ENCODE results near the gene CCDC88C.

The CCDC88C gene

DNA sequence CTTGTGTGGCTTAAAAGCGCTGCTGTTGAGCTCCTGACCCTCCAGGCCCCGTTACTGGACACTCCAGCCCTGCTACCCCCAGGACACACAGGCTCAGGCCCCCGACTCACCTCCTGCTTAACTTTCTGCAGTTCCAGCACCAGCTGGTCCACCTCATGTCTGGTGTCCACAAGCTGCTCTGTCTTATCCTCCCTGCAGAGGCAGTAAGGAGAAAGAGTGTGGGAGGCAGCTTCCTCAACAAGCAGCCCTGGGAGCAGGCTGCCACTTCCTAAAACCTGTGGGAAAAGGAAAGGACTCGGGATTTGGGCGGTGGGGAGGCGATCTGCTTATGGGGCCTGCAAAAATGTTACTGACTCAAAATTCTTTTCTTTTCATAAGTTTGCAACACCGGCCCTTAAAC is 79.2 kb downstream of the CCDC88C start:
- Histone ChIP-seq H3K18ac (ENCODE audit: low read length) (peak overlapping the region; percentile 44), H2BK5ac (ENCODE audit: low read length) (peak overlapping the region; percentile 48), H3K4me3 (ENCODE audit: low read length in 2 of 2) (no peak overlapping the region), H3K27ac (replicated peaks; ENCODE audit: low read length) (no peak overlapping the region), H3K4me2 (ENCODE audit: insufficient read depth, low read length, poor library complexity, severe bottlenecking) (no peak overlapping the region), H2BK15ac (ENCODE audit: low read length) (no peak overlapping the region), H3K79me1 (ENCODE audit: low read depth, low read length) (peaks cover 6% of the 10 kb centered on the region), H4K91ac (ENCODE audit: low read depth, low read length, poor library complexity) (no peak overlapping the region), H3K27me3 (ENCODE audit: control insufficient read depth in 3 of 3, insufficient read depth in 3 of 3, low read depth in 1 of 3, low read length in 3 of 3) (no peaks in the 10 kb centered on the region), H3K9me3 (replicated peaks in 1 of 2; ENCODE audit: control insufficient read depth in 2 of 2, insufficient read depth in 1 of 2, low read depth in 1 of 2, low read length in 2 of 2) (no peaks in the 10 kb centered on the region), H2AFZ (ENCODE audit: low read length) (no peak overlapping the region), H2BK12ac (ENCODE audit: low read length) (no peak overlapping the region), H2BK120ac (ENCODE audit: low read depth, low read length) (no peak overlapping the region), H3K36me3 (replicated peaks in 1 of 2; ENCODE audit: control insufficient read depth in 2 of 2, insufficient read depth in 2 of 2, low read length in 2 of 2) (peaks cover 31 to 85% of the 10 kb centered on the region in 2 donors), H4K8ac (ENCODE audit: low read depth, low read length) (no peak overlapping the region), H3K4ac (ENCODE audit: low read length) (no peak overlapping the region), H3K14ac (ENCODE audit: low read length) (peak overlapping the region; percentile 32), H3K9ac (ENCODE audit: low read depth, low read length, poor library complexity) (no peak overlapping the region), H3K4me1 (ENCODE audit: control insufficient read depth in 2 of 2, insufficient read depth in 1 of 2, low read depth in 1 of 2, low read length in 2 of 2) (no peaks in the 10 kb centered on the region), H3K23ac (ENCODE audit: low read depth, low read length, poor library complexity) (peak overlapping the region; percentile 34), H2AK5ac (ENCODE audit: low read depth, low read length) (no peak overlapping the region)
- no CpG with 5 or more reads among the region's 7 CpGs for WGBS, 2 donors (ENCODE audit: extremely low coverage in 2 of 2, insufficient read length in 2 of 2, insufficient replicate concordance in 1 of 2)
- no peak for DNase-seq (ENCODE audit: low spot score)

DNA sequence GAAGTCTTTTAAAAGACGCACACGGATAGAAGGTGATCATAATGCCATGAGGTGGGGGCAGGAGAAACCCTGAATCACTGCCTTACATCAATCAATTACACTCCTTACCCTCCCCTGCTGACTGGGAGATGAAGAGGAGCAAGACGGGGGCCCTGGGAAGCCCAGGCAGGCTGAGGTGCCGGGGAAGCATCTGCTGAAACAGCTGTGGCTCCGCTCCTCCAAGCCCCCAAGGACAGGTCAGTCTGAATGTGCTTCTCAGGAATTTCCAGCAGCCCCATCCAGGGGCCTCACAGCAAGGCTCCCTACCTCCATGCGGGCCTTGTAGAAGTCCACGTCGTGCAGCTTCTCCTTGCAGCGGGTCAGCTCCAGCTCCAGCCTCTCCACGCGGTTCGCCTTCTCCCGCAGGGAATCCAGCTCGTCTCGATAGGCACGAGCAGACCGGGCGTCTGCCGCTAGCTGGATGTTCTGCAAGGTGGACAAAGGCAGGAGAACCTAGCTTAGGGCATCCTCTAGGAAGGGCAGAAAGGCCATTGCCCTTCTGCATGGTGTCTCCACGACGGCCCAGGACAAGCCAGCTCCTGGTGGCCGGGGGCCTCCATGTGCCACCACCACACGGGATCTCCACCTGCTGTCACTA is 79.8 kb downstream of the CCDC88C start:
- H3K9me3 ChIP-seq (replicated peaks in 1 of 2; ENCODE audit: control insufficient read depth in 2 of 2, insufficient read depth in 1 of 2, low read depth in 1 of 2, low read length in 2 of 2) = no peaks in the 10 kb centered on the region
- no peak overlapping the region for H2BK15ac ChIP-seq (ENCODE audit: low read length)
- no peak overlapping the region for H4K91ac ChIP-seq (ENCODE audit: low read depth, low read length, poor library complexity)
- WGBS, 2 donors (ENCODE audit: extremely low coverage in 2 of 2, insufficient read length in 2 of 2, insufficient replicate concordance in 1 of 2) = no CpG with 5 or more reads among the region's 23 CpGs
- peak overlapping the region; percentile 34 for H3K23ac ChIP-seq (ENCODE audit: low read depth, low read length, poor library complexity)
- H3K4me3 ChIP-seq (ENCODE audit: low read length in 2 of 2) = no peak overlapping the region
- peak overlapping the region; percentile 48 for H2BK5ac ChIP-seq (ENCODE audit: low read length)
- H2AK5ac ChIP-seq (ENCODE audit: low read depth, low read length) = no peak overlapping the region
- H3K4me1 ChIP-seq (ENCODE audit: control insufficient read depth in 2 of 2, insufficient read depth in 1 of 2, low read depth in 1 of 2, low read length in 2 of 2) = no peaks in the 10 kb centered on the region
- no peak for DNase-seq (ENCODE audit: low spot score)
- no peak overlapping the region for H2AFZ ChIP-seq (ENCODE audit: low read length)
- H3K4ac ChIP-seq (ENCODE audit: low read length) = no peak overlapping the region
- no peaks in the 10 kb centered on the region for H3K27me3 ChIP-seq (ENCODE audit: control insufficient read depth in 3 of 3, insufficient read depth in 3 of 3, low read depth in 1 of 3, low read length in 3 of 3)
- no peak overlapping the region for H3K27ac ChIP-seq (replicated peaks; ENCODE audit: low read length)
- H3K79me1 ChIP-seq (ENCODE audit: low read depth, low read length) = peaks cover 6% of the 10 kb centered on the region
- no peak overlapping the region for H2BK12ac ChIP-seq (ENCODE audit: low read length)
- no peak overlapping the region for H3K9ac ChIP-seq (ENCODE audit: low read depth, low read length, poor library complexity)
- H2BK120ac ChIP-seq (ENCODE audit: low read depth, low read length) = no peak overlapping the region
- H3K14ac ChIP-seq (ENCODE audit: low read length) = peak overlapping the region; percentile 32
- peaks cover 31 to 89% of the 10 kb centered on the region in 2 donors for H3K36me3 ChIP-seq (replicated peaks in 1 of 2; ENCODE audit: control insufficient read depth in 2 of 2, insufficient read depth in 2 of 2, low read length in 2 of 2)
- H3K4me2 ChIP-seq (ENCODE audit: insufficient read depth, low read length, poor library complexity, severe bottlenecking) = no peak overlapping the region
- H3K18ac ChIP-seq (ENCODE audit: low read length) = peak overlapping the region; percentile 44
- no peak overlapping the region for H4K8ac ChIP-seq (ENCODE audit: low read depth, low read length)

DNA sequence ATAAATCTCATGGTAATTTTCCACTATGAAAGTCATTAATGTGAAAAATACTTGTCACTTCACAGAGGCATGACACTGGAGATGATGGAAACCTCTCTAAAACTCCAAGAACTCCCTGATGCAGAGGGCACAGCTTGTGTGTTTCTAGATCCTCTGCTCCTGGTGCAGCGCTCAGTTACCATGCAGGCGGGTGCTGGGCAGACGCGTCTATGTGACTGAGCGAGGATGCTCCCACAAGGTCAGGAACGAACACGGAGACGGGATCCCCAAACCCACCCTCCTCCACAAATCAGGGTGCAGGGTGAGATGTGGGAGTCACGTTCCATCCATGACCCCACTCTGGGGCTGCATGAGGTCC is 81.5 kb downstream of the CCDC88C start:
- no CpG with 5 or more reads among the region's 9 CpGs for WGBS, 2 donors (ENCODE audit: extremely low coverage in 2 of 2, insufficient read length in 2 of 2, insufficient replicate concordance in 1 of 2)
- Histone ChIP-seq H2AFZ (ENCODE audit: low read length) (no peak overlapping the region), H3K18ac (ENCODE audit: low read length) (no peak overlapping the region), H2BK12ac (ENCODE audit: low read length) (no peak overlapping the region), H3K4me2 (ENCODE audit: insufficient read depth, low read length, poor library complexity, severe bottlenecking) (no peak overlapping the region), H3K27ac (replicated peaks; ENCODE audit: low read length) (no peak overlapping the region), H3K14ac (ENCODE audit: low read length) (no peak overlapping the region), H2AK5ac (ENCODE audit: low read depth, low read length) (no peak overlapping the region), H3K23ac (ENCODE audit: low read depth, low read length, poor library complexity) (no peak overlapping the region), H2BK15ac (ENCODE audit: low read length) (no peak overlapping the region), H3K4me1 (ENCODE audit: control insufficient read depth in 2 of 2, insufficient read depth in 1 of 2, low read depth in 1 of 2, low read length in 2 of 2) (peaks cover 0 to 1% of the 10 kb centered on the region in 2 donors), H3K27me3 (ENCODE audit: control insufficient read depth in 3 of 3, insufficient read depth in 3 of 3, low read depth in 1 of 3, low read length in 3 of 3) (no peaks in the 10 kb centered on the region), H3K79me1 (ENCODE audit: low read depth, low read length) (peaks cover 6% of the 10 kb centered on the region), H3K9me3 (replicated peaks in 1 of 2; ENCODE audit: control insufficient read depth in 2 of 2, insufficient read depth in 1 of 2, low read depth in 1 of 2, low read length in 2 of 2) (no peaks in the 10 kb centered on the region), H3K4ac (ENCODE audit: low read length) (no peak overlapping the region), H2BK120ac (ENCODE audit: low read depth, low read length) (no peak overlapping the region), H3K4me3 (ENCODE audit: low read length in 2 of 2) (no peak overlapping the region), H2BK5ac (ENCODE audit: low read length) (no peak overlapping the region), H3K9ac (ENCODE audit: low read depth, low read length, poor library complexity) (no peak overlapping the region), H4K91ac (ENCODE audit: low read depth, low read length, poor library complexity) (no peak overlapping the region), H4K8ac (ENCODE audit: low read depth, low read length) (no peak overlapping the region), H3K36me3 (replicated peaks in 1 of 2; ENCODE audit: control insufficient read depth in 2 of 2, insufficient read depth in 2 of 2, low read length in 2 of 2) (peaks cover 31 to 84% of the 10 kb centered on the region in 2 donors)
- DNase-seq (ENCODE audit: low spot score) = no peak

DNA sequence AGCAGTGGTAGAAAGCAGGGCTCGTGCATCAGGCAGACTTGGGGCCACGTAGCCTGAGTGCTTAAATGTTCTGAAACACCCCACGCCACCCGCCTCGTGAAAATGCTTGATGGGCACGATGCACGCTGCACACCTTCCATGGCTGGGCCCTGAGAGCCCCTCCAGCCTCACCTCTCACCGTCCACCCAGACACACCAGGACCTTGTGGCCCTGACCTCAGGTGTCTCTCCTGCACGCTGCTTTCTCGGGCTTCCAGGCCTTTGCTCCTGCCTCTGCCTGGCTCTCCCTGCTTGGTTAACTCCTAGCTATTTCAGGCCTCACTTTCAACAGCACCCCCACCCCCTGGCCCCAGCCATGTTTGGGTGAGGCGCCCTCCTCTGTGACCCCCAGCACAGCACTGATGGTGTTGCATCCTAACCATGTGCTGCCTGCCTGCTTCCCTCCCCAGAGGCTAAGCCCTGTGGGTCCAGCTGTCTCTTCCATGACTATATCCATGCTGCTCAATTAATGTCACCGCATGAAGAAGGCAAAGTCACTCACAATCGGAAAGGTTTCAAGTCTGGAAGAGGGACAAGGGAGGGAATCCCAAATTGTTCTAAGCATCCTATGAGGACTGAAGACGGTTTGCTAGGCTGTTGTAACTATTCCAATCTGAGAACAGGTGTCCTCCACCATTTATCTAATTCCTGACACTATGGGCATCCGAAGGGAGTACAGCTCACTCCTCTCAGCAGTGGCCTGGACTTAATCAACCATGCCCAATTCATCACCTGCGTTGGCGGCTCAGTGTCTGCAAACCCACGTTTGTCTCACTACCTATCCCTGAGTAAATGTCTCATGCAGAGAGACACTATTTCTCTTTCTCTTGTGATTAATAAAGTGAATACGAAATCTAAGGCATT is 82.2 kb downstream of the CCDC88C start:
- Histone ChIP-seq H4K8ac (ENCODE audit: low read depth, low read length) (no peak overlapping the region), H3K4ac (ENCODE audit: low read length) (no peak overlapping the region), H3K36me3 (replicated peaks in 1 of 2; ENCODE audit: control insufficient read depth in 2 of 2, insufficient read depth in 2 of 2, low read length in 2 of 2) (peaks cover 32 to 81% of the 10 kb centered on the region in 2 donors), H3K4me3 (ENCODE audit: low read length in 2 of 2) (no peak overlapping the region), H2BK120ac (ENCODE audit: low read depth, low read length) (no peak overlapping the region), H3K18ac (ENCODE audit: low read length) (no peak overlapping the region), H3K9me3 (replicated peaks in 1 of 2; ENCODE audit: control insufficient read depth in 2 of 2, insufficient read depth in 1 of 2, low read depth in 1 of 2, low read length in 2 of 2) (no peaks in the 10 kb centered on the region), H3K27me3 (ENCODE audit: control insufficient read depth in 3 of 3, insufficient read depth in 3 of 3, low read depth in 1 of 3, low read length in 3 of 3) (no peaks in the 10 kb centered on the region), H3K79me1 (ENCODE audit: low read depth, low read length) (peaks cover 8% of the 10 kb centered on the region), H3K27ac (replicated peaks; ENCODE audit: low read length) (no peak overlapping the region), H4K91ac (ENCODE audit: low read depth, low read length, poor library complexity) (no peak overlapping the region), H2BK12ac (ENCODE audit: low read length) (no peak overlapping the region), H2BK5ac (ENCODE audit: low read length) (no peak overlapping the region), H2BK15ac (ENCODE audit: low read length) (no peak overlapping the region), H3K4me2 (ENCODE audit: insufficient read depth, low read length, poor library complexity, severe bottlenecking) (no peak overlapping the region), H2AFZ (ENCODE audit: low read length) (no peak overlapping the region), H3K9ac (ENCODE audit: low read depth, low read length, poor library complexity) (peak overlapping the region; percentile 73), H3K14ac (ENCODE audit: low read length) (no peak overlapping the region), H3K23ac (ENCODE audit: low read depth, low read length, poor library complexity) (no peak overlapping the region), H3K4me1 (ENCODE audit: control insufficient read depth in 2 of 2, insufficient read depth in 1 of 2, low read depth in 1 of 2, low read length in 2 of 2) (peaks cover 0 to 2% of the 10 kb centered on the region in 2 donors), H2AK5ac (ENCODE audit: low read depth, low read length) (no peak overlapping the region)
- no CpG with 5 or more reads among the region's 19 CpGs for WGBS, 2 donors (ENCODE audit: extremely low coverage in 2 of 2, insufficient read length in 2 of 2, insufficient replicate concordance in 1 of 2)
- no peak for DNase-seq (ENCODE audit: low spot score)

Data from neuronal stem cell (in vitro differentiated cells).